Glutamatergic neuron (in vitro differentiated cells): ENCODE data around the gene SNX9. TPM values are rescaled to one million over a fixed set of nuclear protein-coding genes. Genes with fewer than 3 reads are reported as not detected.

ENCODE experiments used
- DNase-seq: peaks from one replicate; pipeline ENCODE4 v3.0.0; 2022
- H3K27ac Mint-ChIP-seq: one replicate; pipeline ENCODE4 v1.8.0; 2020; ENCODE audit warnings: mild to moderate bottlenecking, mixed read lengths, inconsistent platforms; ENCODE audit not compliant: unreplicated experiment
- H3K27me3 Mint-ChIP-seq: one replicate; pipeline ENCODE4 v1.8.0; 2020; ENCODE audit warnings: mild to moderate bottlenecking, moderate library complexity, mixed read lengths, inconsistent platforms; ENCODE audit not compliant: unreplicated experiment
- H3K36me3 Mint-ChIP-seq: one replicate; pipeline ENCODE4 v1.8.0; 2020; ENCODE audit warnings: mild to moderate bottlenecking, mixed read lengths, inconsistent platforms; ENCODE audit not compliant: unreplicated experiment
- H3K4me1 Mint-ChIP-seq: one replicate; pipeline ENCODE4 v1.8.0; 2020; ENCODE audit warnings: mild to moderate bottlenecking, low read depth, mixed read lengths, inconsistent platforms; ENCODE audit not compliant: unreplicated experiment
- H3K4me3 Mint-ChIP-seq: one replicate; pipeline ENCODE4 v1.8.0; 2020; ENCODE audit warnings: mild to moderate bottlenecking, mixed read lengths, inconsistent platforms; ENCODE audit not compliant: unreplicated experiment
- H3K9me3 Mint-ChIP-seq: one replicate; pipeline ENCODE4 v1.8.0; 2020; ENCODE audit warnings: mild to moderate bottlenecking, moderate library complexity, mixed read lengths, inconsistent platforms; ENCODE audit not compliant: unreplicated experiment
- CTCF ChIP-seq: fragments of 200-600 bp; sonication (generic); IDR thresholded peaks from one replicate; pipeline ENCODE4 v1.5.0; 2021; ENCODE audit not compliant: partially characterized antibody, unreplicated experiment
- total RNA-seq: library from RNA; stranded (reverse); fragmentation: NEBNext Ultra II Directional; extraction: Animal tissue kit (Norgen Biotek cat#: 25700); gene quantifications from one replicate; pipeline ENCODE4 v1.2.1, GENCODE V29; 2021; ENCODE audit not compliant: unreplicated experiment

Gene SNX9
- total RNA-seq, 1 donor from 2014 or later: 45.7 TPM

DNA sequence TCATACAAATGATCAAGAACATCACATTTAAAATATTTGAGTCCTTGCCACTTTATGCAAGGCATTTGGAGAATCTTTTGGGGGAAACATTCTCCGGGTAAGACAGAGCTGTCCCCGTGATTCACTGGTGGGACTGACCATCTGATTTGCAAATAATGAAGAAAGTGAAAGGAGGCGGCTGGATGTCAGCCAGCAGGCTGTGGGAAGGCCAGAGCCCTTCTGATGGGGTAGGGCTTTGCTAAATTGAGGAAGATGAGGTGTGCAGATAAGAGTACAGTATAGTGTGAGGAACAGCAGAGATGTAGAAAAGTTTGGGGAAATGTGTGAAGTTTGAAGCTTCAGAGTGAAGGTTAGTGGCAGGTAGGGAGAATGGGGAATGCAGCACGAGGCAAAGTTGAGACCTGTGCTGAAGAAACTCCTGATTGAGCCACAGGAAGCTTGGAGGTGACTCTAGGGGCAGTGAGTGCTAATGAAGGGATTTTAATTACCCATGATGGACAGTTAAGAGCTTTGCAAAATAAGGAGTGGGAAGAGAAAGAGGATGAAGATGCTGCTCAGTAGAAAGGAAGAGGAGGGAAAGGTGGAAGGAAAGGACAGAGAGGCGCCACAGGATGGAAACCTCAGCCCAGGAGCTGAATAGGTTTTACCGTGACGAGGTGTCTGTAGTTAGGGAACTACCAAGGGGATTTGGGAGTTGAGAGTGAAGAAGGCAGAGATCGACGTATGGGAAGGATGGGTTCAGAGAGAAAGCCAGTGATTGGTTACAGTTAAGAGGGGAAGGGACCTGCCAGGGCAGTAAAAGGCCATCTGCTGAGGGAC, 68.7 kb downstream of the SNX9 start:
- Mint-ChIP-seq H3K4me3 (peak overlapping the region; percentile 69), H3K4me1 (peaks cover 49% of the 10 kb centered on the region), H3K36me3 (peaks cover 17% of the 10 kb centered on the region), H3K27me3 (peaks cover 6% of the 10 kb centered on the region), H3K27ac (peak overlapping the region; percentile 76), H3K9me3 (peaks cover 11% of the 10 kb centered on the region)
- DNase-seq: no peak
- TF ChIP-seq CTCF: no peak

DNA sequence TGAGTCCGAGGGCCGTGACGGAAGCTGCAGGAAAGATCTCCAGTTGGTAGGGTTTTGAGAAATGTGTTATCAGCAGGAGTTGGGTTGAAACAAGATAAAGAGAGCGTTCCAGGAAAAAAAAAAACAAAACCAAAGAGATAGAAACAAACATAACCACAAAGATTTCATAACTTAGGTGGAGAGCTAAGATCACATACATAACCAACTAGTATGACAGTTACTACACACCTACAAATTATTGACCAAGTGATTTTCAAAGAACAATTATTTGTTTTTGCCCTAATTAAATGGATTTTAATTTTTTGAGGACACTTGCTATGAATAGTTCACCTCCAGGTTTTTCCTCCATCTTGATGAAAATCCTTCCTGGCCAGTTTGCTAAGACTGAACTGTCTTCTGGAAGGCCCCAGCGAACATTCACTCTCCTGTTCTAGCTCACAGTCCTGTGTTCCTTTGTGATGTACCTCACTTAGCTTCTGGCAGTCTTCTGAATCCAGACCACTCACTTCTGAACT, 69.4 kb downstream of the SNX9 start:
- Mint-ChIP-seq H3K4me1 (peaks cover 48% of the 10 kb centered on the region), H3K36me3 (peaks cover 17% of the 10 kb centered on the region), H3K27me3 (peaks cover 6% of the 10 kb centered on the region), H3K4me3 (peak overlapping the region; percentile 69), H3K27ac (peak overlapping the region; percentile 76), H3K9me3 (peaks cover 11% of the 10 kb centered on the region)
- TF ChIP-seq CTCF: no peak
- no peak for DNase-seq

GRCh38 chr6:157893238-157893637, 70.2 kb downstream of the SNX9 start:
- Mint-ChIP-seq H3K27me3 (peaks cover 6% of the 10 kb centered on the region), H3K9me3 (peaks cover 11% of the 10 kb centered on the region), H3K4me1 (peaks cover 44% of the 10 kb centered on the region), H3K4me3 (no peak overlapping the region), H3K27ac (peak overlapping the region; percentile 65), H3K36me3 (peaks cover 17% of the 10 kb centered on the region)
- peak; percentile 40 for DNase-seq
- TF ChIP-seq CTCF: no peak

DNA sequence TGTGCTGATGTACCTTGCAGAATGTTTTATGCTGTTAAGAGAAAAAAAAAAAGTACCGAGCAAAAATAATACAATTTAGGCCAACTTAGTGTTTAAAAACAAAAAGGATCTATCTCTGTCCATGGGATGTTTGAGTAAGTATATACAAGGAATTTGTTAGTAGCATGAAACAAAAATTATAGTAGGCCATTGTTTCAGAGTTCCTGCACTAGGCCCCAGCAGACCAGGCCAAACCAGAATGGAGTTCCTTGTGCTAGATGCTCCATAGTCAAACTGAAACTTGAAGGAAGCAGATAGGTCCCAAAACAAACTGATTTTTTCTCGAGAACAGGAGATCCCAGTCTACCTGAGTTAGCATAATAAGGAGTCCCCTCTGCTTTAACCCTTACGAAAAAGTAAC, 72.5 kb downstream of the SNX9 start:
- H3K27ac Mint-ChIP-seq: no peak overlapping the region

More for the DNA sequence above, 72.5 kb downstream of the SNX9 start:
- peaks cover 50% of the 10 kb centered on the region for H3K4me1 Mint-ChIP-seq
- H3K36me3 Mint-ChIP-seq: peaks cover 12% of the 10 kb centered on the region
- DNase-seq: no peak
- TF ChIP-seq CTCF: no peak
- no peak overlapping the region for H3K4me3 Mint-ChIP-seq
- H3K9me3 Mint-ChIP-seq: peaks cover 11% of the 10 kb centered on the region
- H3K27me3 Mint-ChIP-seq: peaks cover 6% of the 10 kb centered on the region
